GM12878 (cell line): ENCODE measurements around the gene PITPNB.

ENCODE experiments used
- CTCF ChIP-seq, 3 experiments: IDR thresholded peaks in 2 of 3; conservative IDR thresholded peaks in 1 of 3; 2 replicates each; pipeline ENCODE4 v1.5.1; 2011; ENCODE audit warnings: low read depth in 3 of 3, low read length in 3 of 3, mild to moderate bottlenecking in 3 of 3, control low read depth in 2 of 3, moderate library complexity in 2 of 3, inconsistent platforms in 1 of 3, mixed read lengths in 1 of 3; ENCODE audit not compliant: control insufficient read depth in 2 of 3, insufficient read depth in 1 of 3; ENCODE audit errors: extremely low read depth in 1 of 3
- E2F4 ChIP-seq: IDR thresholded peaks from 2 replicates; pipeline ENCODE4 v1.6.1; 2012; ENCODE audit warnings: low read depth, low read length, improper control_type of control experiment
- EED ChIP-seq: sonication (generic); IDR thresholded peaks from 2 replicates; pipeline ENCODE4 v1.6.1; 2016; ENCODE audit warnings: antibody characterized with exemption, low read depth
- EP300 ChIP-seq, 2 experiments: fragments of 150-350 bp in 1 of 2; IDR thresholded peaks; 2 replicates each; pipeline ENCODE4 v1.6.1; 2011 to 2012; ENCODE audit warnings: low read depth in 2 of 2, low read length in 2 of 2, borderline replicate concordance in 1 of 2, improper control_type of control experiment in 1 of 2, inconsistent platforms in 1 of 2; ENCODE audit not compliant: control insufficient read depth in 1 of 2
- HDAC2 ChIP-seq: fragments of 200-600 bp; sonication (generic); IDR thresholded peaks from 2 replicates; pipeline ENCODE4 v1.6.1; 2017
- KDM1A ChIP-seq: fragments of 200-600 bp; sonication (generic); IDR thresholded peaks from 2 replicates; pipeline ENCODE4 v1.6.1; 2016; ENCODE audit warnings: borderline replicate concordance
- PAX8 ChIP-seq: fragments of 450-650 bp; IDR thresholded peaks from 2 replicates; pipeline ENCODE4 v1.6.1; 2017; ENCODE audit warnings: mild to moderate bottlenecking, moderate library complexity
- TCF7 ChIP-seq: IDR thresholded peaks from 2 replicates; pipeline ENCODE4 v1.6.1; 2014; ENCODE audit warnings: antibody characterized with exemption, borderline replicate concordance
- WRNIP1 ChIP-seq: IDR thresholded peaks from 2 replicates; pipeline ENCODE4 v1.6.1; 2011; ENCODE audit warnings: low read depth, low read length, improper control_type of control experiment, borderline replicate concordance

GRCh38 chr22:27845644-27846043, 73.4 kb downstream of the PITPNB start:
- TF ChIP-seq PAX8 (no peak), WRNIP1 (no peak), HDAC2 (no peak), E2F4 (no peak), KDM1A (no peak), EP300 (IDR thresholded peaks at IDR 0.05; ENCODE audit: borderline replicate concordance in 1 of 2, control insufficient read depth in 1 of 2, low read depth in 2 of 2, low read length in 2 of 2) (no peak), EED (no peak), CTCF (IDR thresholded peaks at IDR 0.05 in 2 of 3, conservative IDR thresholded peaks at IDR 0.05 in 1 of 3; ENCODE audit: control insufficient read depth in 2 of 3, extremely low read depth in 1 of 3, insufficient read depth in 1 of 3, low read depth in 3 of 3, low read length in 3 of 3) (no peak), TCF7 (no peak)
